ENCODE measurements around the gene OCRL. TPM values are rescaled to one million over a fixed set of nuclear protein-coding genes. Genes with fewer than 3 reads are reported as not detected.

OCRL gene
- total and polyA plus RNA-seq, 2 of the 13 experiments (the other 11 are each of a cell fraction or from before 2014, with no cell fraction given): 13.4 to 32.0 TPM

- peak overlapping the region; percentile 74 for H3K4me2 ChIP-seq (ENCODE audit: low read depth, low read length)
- BruUV-seq (replicated peaks): no TSS peak
- ChIA-PET CTCF (ENCODE audit: low intra/inter-chr PET ratio, low total read pairs) (no interaction called here), POLR2A (interaction anchor here (1.0 to 1.3 kb wide), 5 partner anchors 15 to 45 kb away, joined by 3 to 6 read pairs (median 3); partner anchors contain the start of gene SMARCA1)
- H2AFZ ChIP-seq (ENCODE audit: low read length): no peak overlapping the region
- no peaks in the 10 kb centered on the region for H4K20me1 ChIP-seq (ENCODE audit: insufficient read depth, low read length)
- peak; percentile 66 for FAIRE-seq
- H3K27ac ChIP-seq (ENCODE audit: extremely low read length, insufficient read depth, low read length): peak overlapping the region; percentile 84
- peak overlapping the region; percentile 71 for H3K9ac ChIP-seq (ENCODE audit: insufficient read depth, low read depth, low read length)
- H3K36me3 ChIP-seq (replicated peaks in 1 of 2; ENCODE audit: control insufficient read depth in 1 of 2, insufficient read depth in 2 of 2, low read length in 2 of 2): no peaks in the 10 kb centered on the region
- H3K79me2 ChIP-seq (ENCODE audit: insufficient read depth, low read length): peaks cover 10% of the 10 kb centered on the region
- no peaks in the 10 kb centered on the region for H3K27me3 ChIP-seq (ENCODE audit: control insufficient read depth in 1 of 2, insufficient read depth in 2 of 2, low read length in 2 of 2)
- peaks cover 26% of the 10 kb centered on the region for H3K4me1 ChIP-seq (ENCODE audit: insufficient read depth, low read length)
- H3K4me3 ChIP-seq (replicated peaks in 1 of 3; ENCODE audit: insufficient read depth in 1 of 3, low read depth in 2 of 3, low read length in 3 of 3): peak overlapping the region; percentile 47 to 75 (median 73)
- DNase-seq (ENCODE audit: low spot score): peak; percentile 12
- 0% methylated on average over 1 of the region's 14 CpGs for WGBS (ENCODE audit: low lambda C conversion rate)
- H3K9me3 ChIP-seq (ENCODE audit: low read length): no peaks in the 10 kb centered on the region
- in situ Hi-C loops (cut with HindIII; ENCODE audit: extremely low pct_ligation_motif_present, low pct_unique_long_range_greater_than_20kb) (no loop called here), intact Hi-C loops (cut with micrococcal nuclease; ENCODE audit: unreplicated experiment) (loop anchor here (2.0 to 10.0 kb wide), 2 partner anchors 16 to 46 kb away; no protein-coding TSS in a partner anchor)
- peak; percentile 84 for ATAC-seq
- TF ChIP-seq TOPORS (CRISPR knock-in tag; IDR thresholded peaks at IDR 0.05): no peak
- no peak for TF ChIP-seq AGO1 (IDR thresholded peaks at IDR 0.05; ENCODE audit: low read depth, low read length, poor library complexity, severe bottlenecking)
- peak; percentile 71 for TF ChIP-seq SALL1 (CRISPR knock-in tag; IDR thresholded peaks at IDR 0.05)
- TF ChIP-seq IKZF5 (CRISPR knock-in tag; IDR thresholded peaks at IDR 0.05): no peak
- no peak for TF ChIP-seq SRSF1 (optimal IDR thresholded peaks at IDR 0.05; ENCODE audit: low read depth, low read length)
- no peak for TF ChIP-seq RBM39 (IDR thresholded peaks at IDR 0.05; ENCODE audit: low read depth, low read length, poor library complexity, severe bottlenecking)
- peak; percentile 45; the same call in 1 of the 2 replicates for TF ChIP-seq POGZ (CRISPR knock-in tag; IDR thresholded peaks at IDR 0.05)
- no peak for TF ChIP-seq PHF20 (CRISPR knock-in tag; IDR thresholded peaks at IDR 0.05)
- TF ChIP-seq FOXK1 (CRISPR knock-in tag; IDR thresholded peaks at IDR 0.05; ENCODE audit: borderline replicate concordance, low read depth): no peak
- TF ChIP-seq CBX2 (IDR thresholded peaks at IDR 0.05; ENCODE audit: low read depth, low read length): no peak
- no peak for TF ChIP-seq CBX2 (CRISPR knock-in tag; IDR thresholded peaks at IDR 0.05; ENCODE audit: low read depth)
- TF ChIP-seq ZBTB8A (CRISPR knock-in tag; IDR thresholded peaks at IDR 0.05; ENCODE audit: borderline replicate concordance, low read depth): no peak
- TF ChIP-seq ARNT (IDR thresholded peaks at IDR 0.05): no peak
- no peak for TF ChIP-seq ZNF441 (CRISPR knock-in tag; IDR thresholded peaks at IDR 0.05; ENCODE audit: borderline replicate concordance)
- no peak for TF ChIP-seq ZNF777 (CRISPR knock-in tag; IDR thresholded peaks at IDR 0.05)
- no peak for TF ChIP-seq NCOA2 (CRISPR knock-in tag; IDR thresholded peaks at IDR 0.05)
- no peak for TF ChIP-seq MTF1 (CRISPR knock-in tag; IDR thresholded peaks at IDR 0.05)
- 0 out of 2 replicates have a peak, but pooled peaks have one; percentile 21 for TF ChIP-seq TGIF2 (CRISPR knock-in tag; IDR thresholded peaks at IDR 0.05)
- TF ChIP-seq SMARCE1 (IDR thresholded peaks at IDR 0.05; ENCODE audit: borderline replicate concordance): no peak
- TF ChIP-seq KDM4B (CRISPR knock-in tag; IDR thresholded peaks at IDR 0.05): no peak
- no peak for TF ChIP-seq ZNF567 (CRISPR knock-in tag; IDR thresholded peaks at IDR 0.05; ENCODE audit: borderline replicate concordance)
- 0 out of 2 replicates have a peak, but pooled peaks have one; percentile 32 for TF ChIP-seq HDAC2 (CRISPR knock-in tag; IDR thresholded peaks at IDR 0.05)
- TF ChIP-seq ZBTB3 (CRISPR knock-in tag; IDR thresholded peaks at IDR 0.05; ENCODE audit: borderline replicate concordance, low read depth): no peak
Observed at GRCh38 chrX:129540722-129541184, 694 bp downstream of the OCRL start.

All from HepG2 (cell line).